Measurements from ENCODE around the gene DEFB129. TPM values are rescaled to one million over a fixed set of nuclear protein-coding genes. Genes with fewer than 3 reads are reported as not detected.

Gene DEFB129
- total and polyA plus RNA-seq, 3 donors from 2014 or later, result not detected

GRCh38 chr20:258963-259362 is 31.9 kb downstream of the DEFB129 start:
- TF ChIP-seq POLR2A (IDR thresholded peaks at IDR 0.05) (no peak), CTCF (IDR thresholded peaks at IDR 0.05) (no peak)
- no peaks in the 10 kb centered on the region for H3K4me1 ChIP-seq
- no peaks in the 10 kb centered on the region for H3K27me3 ChIP-seq
- H3K9me3 ChIP-seq, result no peaks in the 10 kb centered on the region
- H3K36me3 ChIP-seq (ENCODE audit: low read depth, missing control alignments), result no peaks in the 10 kb centered on the region
- H3K27ac ChIP-seq, result no peak overlapping the region
- no peak for DNase-seq
- 53 to 61% methylated on average over 8 of the region's 8 CpGs for WGBS, 2 donors
- intact Hi-C loops (cut with DNase I; ENCODE audit: low total_unique reads), result no loop called here
- no peak overlapping the region for H3K4me3 ChIP-seq

GRCh38 chr20:259981-260380 is 32.9 kb downstream of the DEFB129 start:
- H3K36me3 ChIP-seq (ENCODE audit: low read depth, missing control alignments), result no peaks in the 10 kb centered on the region
- TF ChIP-seq CTCF (IDR thresholded peaks at IDR 0.05) (no peak), POLR2A (IDR thresholded peaks at IDR 0.05) (no peak)
- WGBS, 2 donors, result 83 to 92% methylated on average over 2 of the region's 2 CpGs
- H3K4me1 ChIP-seq, result no peaks in the 10 kb centered on the region
- H3K27ac ChIP-seq, result no peak overlapping the region
- H3K4me3 ChIP-seq, result no peak overlapping the region
- intact Hi-C loops (cut with DNase I; ENCODE audit: low total_unique reads), result no loop called here
- no peak for DNase-seq
- no peaks in the 10 kb centered on the region for H3K9me3 ChIP-seq
- H3K27me3 ChIP-seq, result no peaks in the 10 kb centered on the region

DNA sequence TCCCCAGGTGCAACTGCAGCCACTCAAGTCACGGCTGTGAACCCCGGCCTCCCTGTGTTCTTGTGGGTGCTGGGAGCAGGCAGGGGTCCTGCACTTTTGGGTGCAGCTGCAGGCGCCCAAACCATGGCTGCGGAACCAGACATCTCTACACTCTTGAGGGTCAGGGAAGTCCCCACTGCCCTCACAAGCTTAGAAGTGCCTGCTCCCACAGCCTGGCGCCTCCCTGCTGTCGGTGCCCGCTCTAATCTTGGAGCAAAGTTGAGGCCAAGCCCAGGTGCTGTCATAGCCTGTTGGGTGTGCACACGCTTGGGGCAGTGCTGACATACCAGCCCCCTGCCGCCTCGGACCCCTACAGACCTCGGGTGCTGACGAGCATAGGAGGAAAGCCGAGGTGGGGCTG is 36.6 kb downstream of the DEFB129 start:
- Histone ChIP-seq H3K36me3 (ENCODE audit: low read depth, missing control alignments) (no peaks in the 10 kb centered on the region), H3K4me1 (peaks cover 7% of the 10 kb centered on the region), H3K27me3 (no peaks in the 10 kb centered on the region), H3K27ac (no peak overlapping the region), H3K4me3 (no peak overlapping the region), H3K9me3 (no peaks in the 10 kb centered on the region)
- DNase-seq, result no peak
- TF ChIP-seq CTCF (IDR thresholded peaks at IDR 0.05), result no peak
- TF ChIP-seq POLR2A (IDR thresholded peaks at IDR 0.05), result no peak
- WGBS, 2 donors, result 85 to 95% methylated on average over 5 to 9 of the region's 13 CpGs
- intact Hi-C loops (cut with DNase I; ENCODE audit: low total_unique reads), result no loop called here

- TF ChIP-seq POLR2A (IDR thresholded peaks at IDR 0.05), result no peak
- TF ChIP-seq CTCF (IDR thresholded peaks at IDR 0.05), result peak; percentile 84 to 96 (median 90)
- peak; percentile 93 for DNase-seq
- H3K27me3 ChIP-seq, result no peaks in the 10 kb centered on the region
- H3K9me3 ChIP-seq, result no peaks in the 10 kb centered on the region
- H3K27ac ChIP-seq, result no peak overlapping the region
- no peaks in the 10 kb centered on the region for H3K36me3 ChIP-seq (ENCODE audit: low read depth, missing control alignments)
- intact Hi-C loops (cut with DNase I; ENCODE audit: low total_unique reads), result no loop called here
- peaks cover 7% of the 10 kb centered on the region for H3K4me1 ChIP-seq
- WGBS, 2 donors, result 6 to 8% methylated on average over 24 to 43 of the region's 43 CpGs
- H3K4me3 ChIP-seq, result peak overlapping the region; percentile 46 to 58
Measured at GRCh38 chr20:266596-267562, 39.8 kb downstream of the DEFB129 start.
